Colonic mucosa (tissue), 4 donors: ENCODE results near the gene PDE3A. TPM values are rescaled to one million over a fixed set of nuclear protein-coding genes. Genes with fewer than 3 reads are reported as not detected.

Source experiments
- DNase-seq: peaks from one replicate; pipeline ENCODE4 v3.0.0-alpha.2; 2020
- H3K27ac ChIP-seq: fragments of 200-600 bp; one replicate; pipeline ENCODE4 v1.8.0; 2021
- H3K27me3 ChIP-seq: fragments of 200-600 bp; one replicate; pipeline ENCODE4 v1.8.0; 2021
- H3K36me3 ChIP-seq: fragments of 200-600 bp; one replicate; pipeline ENCODE4 v1.8.0; 2021
- H3K4me1 ChIP-seq: fragments of 200-600 bp; one replicate; pipeline ENCODE4 v1.8.0; 2021; ENCODE audit warnings: mild to moderate bottlenecking
- H3K4me3 ChIP-seq: fragments of 200-600 bp; one replicate; pipeline ENCODE4 v1.8.0; 2021
- H3K9ac ChIP-seq, 2 donors: one replicate each; pipeline ENCODE4 v1.7.0; 2013; ENCODE audit warnings: control low read depth in 2 of 2, low read depth in 2 of 2, low read length in 2 of 2
- H3K9me3 ChIP-seq: fragments of 200-600 bp; one replicate; pipeline ENCODE4 v1.8.0; 2021
- intact Hi-C: fragments of 100-400 bp; cut with DNase I; formaldehyde crosslinking; loops from one replicate; pipeline ENCODE4 v1.14.1; 2022
- total RNA-seq, 2 donors: library from RNA; stranded (reverse); fragmentation: NEBNext Ultra II Directional in 1 of 2; extraction: Animal tissue kit (Norgen Biotek cat#: 25700) in 1 of 2; gene quantifications; one replicate each; pipeline ENCODE4 v1.2.1, GENCODE V29; 2021
- TF ChIP-seq, protein P1 (sequence below): fragments of 200-600 bp; IDR thresholded peaks from one replicate; pipeline ENCODE4 v1.8.0; 2022; ENCODE audit warnings: antibody characterized with exemption, mild to moderate bottlenecking
- donor health status: healthy.
- donor health status: DM: no; HTN: no; CAD: no.
- donor health status: DM: no; HTN: no; CAD: no.

PDE3A gene
- total RNA-seq, 2 donors from 2014 or later, result 32.1 to 50.6 TPM

DNA sequence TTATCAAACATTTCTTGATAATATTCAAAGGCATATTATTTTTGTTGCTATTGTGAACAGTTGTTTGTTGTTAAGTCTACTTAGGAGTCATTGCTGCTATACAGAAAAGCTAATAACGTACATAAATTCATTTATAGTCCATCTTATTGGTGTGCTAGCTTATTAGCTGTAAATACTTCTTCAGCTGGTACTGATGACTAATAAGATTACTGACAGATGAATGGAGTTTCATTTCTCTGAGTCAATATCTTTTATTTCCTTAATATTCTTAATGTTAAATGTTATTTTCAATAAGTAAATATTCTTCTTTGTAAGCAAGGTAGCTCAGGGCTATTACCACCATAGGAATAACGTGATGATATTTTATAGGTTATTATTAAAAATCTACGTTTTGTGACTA, 187.4 kb downstream of the PDE3A start:
- DNase-seq, result no peak
- Histone ChIP-seq H3K27ac (no peak overlapping the region), H3K36me3 (no peaks in the 10 kb centered on the region), H3K4me3 (no peak overlapping the region), H3K27me3 (no peaks in the 10 kb centered on the region), H3K9ac (no peak overlapping the region), H3K9me3 (no peaks in the 10 kb centered on the region), H3K4me1 (no peaks in the 10 kb centered on the region)
- intact Hi-C loops, result no loop called here
- TF ChIP-seq, protein P1, sequence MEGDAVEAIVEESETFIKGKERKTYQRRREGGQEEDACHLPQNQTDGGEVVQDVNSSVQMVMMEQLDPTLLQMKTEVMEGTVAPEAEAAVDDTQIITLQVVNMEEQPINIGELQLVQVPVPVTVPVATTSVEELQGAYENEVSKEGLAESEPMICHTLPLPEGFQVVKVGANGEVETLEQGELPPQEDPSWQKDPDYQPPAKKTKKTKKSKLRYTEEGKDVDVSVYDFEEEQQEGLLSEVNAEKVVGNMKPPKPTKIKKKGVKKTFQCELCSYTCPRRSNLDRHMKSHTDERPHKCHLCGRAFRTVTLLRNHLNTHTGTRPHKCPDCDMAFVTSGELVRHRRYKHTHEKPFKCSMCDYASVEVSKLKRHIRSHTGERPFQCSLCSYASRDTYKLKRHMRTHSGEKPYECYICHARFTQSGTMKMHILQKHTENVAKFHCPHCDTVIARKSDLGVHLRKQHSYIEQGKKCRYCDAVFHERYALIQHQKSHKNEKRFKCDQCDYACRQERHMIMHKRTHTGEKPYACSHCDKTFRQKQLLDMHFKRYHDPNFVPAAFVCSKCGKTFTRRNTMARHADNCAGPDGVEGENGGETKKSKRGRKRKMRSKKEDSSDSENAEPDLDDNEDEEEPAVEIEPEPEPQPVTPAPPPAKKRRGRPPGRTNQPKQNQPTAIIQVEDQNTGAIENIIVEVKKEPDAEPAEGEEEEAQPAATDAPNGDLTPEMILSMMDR, result no peak

DNA sequence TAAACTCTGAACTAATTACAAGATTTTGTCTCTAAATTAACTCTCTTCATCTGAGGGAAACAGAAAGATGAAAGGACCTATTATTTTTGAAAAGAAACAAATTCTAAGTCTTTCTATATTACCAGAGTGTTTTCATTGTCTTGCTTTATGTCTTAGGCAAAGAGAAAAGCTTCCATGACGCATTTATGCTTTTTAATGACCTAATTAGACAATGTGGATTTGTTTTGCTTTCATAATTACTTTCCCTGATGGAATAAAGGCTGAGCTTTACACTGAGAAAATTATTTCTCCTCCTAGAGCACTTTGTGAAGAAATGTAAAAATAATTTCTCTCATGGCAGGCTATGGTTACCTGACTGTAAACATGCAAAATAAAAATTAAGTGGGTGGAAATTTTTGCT, 188.8 kb downstream of the PDE3A start:
- DNase-seq, result no peak
- Histone ChIP-seq H3K9me3 (no peaks in the 10 kb centered on the region), H3K4me3 (no peak overlapping the region), H3K27me3 (no peaks in the 10 kb centered on the region), H3K9ac (no peak overlapping the region), H3K36me3 (no peaks in the 10 kb centered on the region), H3K27ac (no peak overlapping the region), H3K4me1 (no peaks in the 10 kb centered on the region)
- intact Hi-C loops, result no loop called here
- TF ChIP-seq, protein P1, result no peak

DNA sequence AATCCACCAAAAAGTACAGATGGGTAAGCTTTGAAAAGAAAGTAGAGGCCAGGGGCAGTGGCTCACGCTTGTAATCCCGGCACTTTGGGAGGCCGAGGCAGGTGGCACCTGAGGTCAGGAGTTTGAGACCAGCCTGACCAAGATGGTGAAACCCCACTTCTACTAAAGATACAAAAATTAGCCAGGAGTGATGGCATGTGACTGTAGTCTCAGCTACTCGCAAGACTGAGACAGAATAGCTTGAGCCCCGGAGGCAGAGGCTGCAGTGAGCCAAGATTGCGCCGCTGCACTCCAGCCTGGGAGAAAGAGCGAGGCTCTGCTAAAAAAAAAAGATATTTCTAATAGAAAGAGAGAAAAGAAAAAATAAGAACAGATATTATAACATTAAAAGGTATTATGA, 192.6 kb downstream of the PDE3A start:
- intact Hi-C loops, result no loop called here
- Histone ChIP-seq H3K4me3 (no peak overlapping the region), H3K36me3 (no peaks in the 10 kb centered on the region), H3K9ac (no peak overlapping the region), H3K9me3 (no peaks in the 10 kb centered on the region), H3K27ac (no peak overlapping the region), H3K4me1 (no peaks in the 10 kb centered on the region), H3K27me3 (no peaks in the 10 kb centered on the region)
- DNase-seq, result no peak
- TF ChIP-seq, protein P1, result no peak

DNA sequence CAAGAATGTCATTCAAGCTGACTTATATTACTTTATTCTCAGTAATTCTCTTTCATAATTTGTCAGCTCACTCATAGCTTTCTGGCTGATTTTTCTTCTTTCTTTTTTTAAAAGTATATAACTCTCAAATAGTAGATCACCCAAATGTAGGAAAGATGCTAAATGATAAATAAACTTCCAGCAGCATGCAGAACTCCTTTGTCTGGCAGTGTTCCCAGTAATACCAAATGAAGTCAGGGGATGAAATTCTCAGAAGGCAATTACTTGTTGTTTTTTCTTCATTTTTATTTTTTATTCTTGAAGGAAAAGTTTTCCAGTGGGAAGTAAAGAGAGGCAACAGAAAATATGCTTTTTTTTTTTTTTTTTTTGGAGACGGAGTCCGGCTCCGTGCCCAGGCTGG, 193.5 kb downstream of the PDE3A start:
- Histone ChIP-seq H3K36me3 (no peaks in the 10 kb centered on the region), H3K9ac (no peak overlapping the region), H3K27ac (no peak overlapping the region), H3K27me3 (no peaks in the 10 kb centered on the region), H3K4me3 (no peak overlapping the region), H3K4me1 (no peaks in the 10 kb centered on the region), H3K9me3 (no peaks in the 10 kb centered on the region)
- intact Hi-C loops, result no loop called here
- TF ChIP-seq, protein P1, result no peak
- DNase-seq, result no peak

DNA sequence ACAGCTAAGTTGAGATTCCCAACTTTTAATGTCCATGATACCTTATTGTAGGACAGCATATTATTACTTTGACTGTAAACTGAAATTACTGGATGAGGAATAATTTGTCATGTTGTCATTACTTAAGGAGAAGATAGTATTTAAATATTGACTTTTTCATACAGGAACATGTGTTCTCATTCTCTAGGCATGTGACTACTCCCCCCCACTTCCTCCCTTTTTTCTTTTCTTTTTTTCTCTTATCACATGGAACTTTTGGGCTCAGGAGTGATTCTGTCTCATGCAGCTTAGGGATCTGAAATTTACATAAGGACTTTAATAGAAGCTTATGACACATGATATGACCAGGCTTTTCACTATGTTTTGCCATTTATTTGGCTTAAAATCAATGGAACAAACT, 199.1 kb downstream of the PDE3A start:
- H3K4me3 ChIP-seq, result no peak overlapping the region
- H3K9ac ChIP-seq, result no peak overlapping the region
- no peaks in the 10 kb centered on the region for H3K9me3 ChIP-seq
- no peaks in the 10 kb centered on the region for H3K36me3 ChIP-seq
- H3K27me3 ChIP-seq, result no peaks in the 10 kb centered on the region
- intact Hi-C loops, result no loop called here
- no peak overlapping the region for H3K27ac ChIP-seq
- no peak for DNase-seq
- no peaks in the 10 kb centered on the region for H3K4me1 ChIP-seq
- TF ChIP-seq, protein P1, result no peak

DNA sequence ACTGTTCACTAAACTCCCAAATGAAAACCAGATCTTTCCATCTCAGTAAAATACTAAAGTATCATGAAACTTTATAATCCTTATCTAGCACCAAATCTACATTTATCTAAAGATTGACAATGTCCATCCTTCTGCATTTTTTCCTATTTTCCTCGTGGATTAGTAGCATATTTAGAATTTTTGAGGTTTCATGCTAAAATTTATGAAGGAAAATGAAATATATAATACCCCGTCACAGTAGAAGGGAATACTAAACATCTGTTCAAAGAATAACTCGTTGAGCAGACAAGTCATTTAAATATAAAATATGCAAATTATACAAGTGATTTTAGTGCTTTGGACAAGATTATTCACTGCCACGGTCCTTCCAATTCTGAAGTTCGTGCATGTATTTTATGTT, 204.1 kb downstream of the PDE3A start:
- H3K9me3 ChIP-seq, result no peaks in the 10 kb centered on the region
- H3K9ac ChIP-seq, result no peak overlapping the region
- no peak for DNase-seq
- no peak overlapping the region for H3K27ac ChIP-seq
- intact Hi-C loops, result no loop called here
- TF ChIP-seq, protein P1, result no peak
- no peak overlapping the region for H3K4me3 ChIP-seq
- H3K4me1 ChIP-seq, result no peaks in the 10 kb centered on the region
- H3K36me3 ChIP-seq, result no peaks in the 10 kb centered on the region
- no peaks in the 10 kb centered on the region for H3K27me3 ChIP-seq
